Activated T-helper 17 cell treated with anti-CD3 and anti-CD28 coated beads, Interleukin-2, amount 50 U/mL, for 72 hours (primary cell): ENCODE data around the gene TENT5C. TPM values are rescaled to one million over a fixed set of nuclear protein-coding genes. Genes with fewer than 3 reads are reported as not detected.

Experiments
- ATAC-seq: fragments of 150-1000 bp; cut with Tn5 transposase; replicated peaks from 2 replicates; pipeline ENCODE4 v1.10.0; 2021; ENCODE audit warnings: mild to moderate bottlenecking, moderate library complexity
- H3K27ac Mint-ChIP-seq: one replicate; pipeline ENCODE4 v1.8.0; 2022; ENCODE audit warnings: mixed read lengths
- H3K27me3 Mint-ChIP-seq: one replicate; pipeline ENCODE4 v1.8.0; 2022; ENCODE audit warnings: mixed read lengths
- H3K36me3 Mint-ChIP-seq: one replicate; pipeline ENCODE4 v1.8.0; 2022; ENCODE audit warnings: low read depth, mild to moderate bottlenecking, mixed read lengths
- H3K4me1 Mint-ChIP-seq: one replicate; pipeline ENCODE4 v1.8.0; 2022; ENCODE audit warnings: mixed read lengths
- H3K4me3 Mint-ChIP-seq: one replicate; pipeline ENCODE4 v1.8.0; 2022; ENCODE audit warnings: mild to moderate bottlenecking, mixed read lengths
- H3K9me3 Mint-ChIP-seq: one replicate; pipeline ENCODE4 v1.8.0; 2022; ENCODE audit warnings: mixed read lengths
- total RNA-seq, 2 donors: library from RNA; stranded (reverse); gene quantifications; one replicate each; pipeline ENCODE4 v1.2.3, GENCODE V29; 2022

TENT5C gene
- total RNA-seq, 2 donors from 2014 or later, result 30.2 to 37.1 TPM

- Mint-ChIP-seq H3K36me3 (no peaks in the 10 kb centered on the region), H3K4me3 (no peak overlapping the region), H3K27ac (no peak overlapping the region), H3K4me1 (no peaks in the 10 kb centered on the region), H3K27me3 (peaks cover 3% of the 10 kb centered on the region), H3K9me3 (no peaks in the 10 kb centered on the region)
- no peak for ATAC-seq
Measured at GRCh38 chr1:117592155-117592554, 13.7 kb upstream of the TENT5C start.

GRCh38 chr1:117594261-117594990 lies 11.4 kb upstream of the TENT5C start:
- H3K9me3 Mint-ChIP-seq, result no peaks in the 10 kb centered on the region
- no peak for ATAC-seq
- no peak overlapping the region for H3K4me3 Mint-ChIP-seq
- no peaks in the 10 kb centered on the region for H3K4me1 Mint-ChIP-seq
- H3K27me3 Mint-ChIP-seq, result no peaks in the 10 kb centered on the region
- H3K27ac Mint-ChIP-seq, result no peak overlapping the region
- no peaks in the 10 kb centered on the region for H3K36me3 Mint-ChIP-seq

- Mint-ChIP-seq H3K9me3 (no peaks in the 10 kb centered on the region), H3K4me3 (no peak overlapping the region), H3K27ac (no peak overlapping the region), H3K27me3 (no peaks in the 10 kb centered on the region), H3K4me1 (no peaks in the 10 kb centered on the region), H3K36me3 (no peaks in the 10 kb centered on the region)
- no peak for ATAC-seq
Measured at GRCh38 chr1:117596023-117596720, 9.7 kb upstream of the TENT5C start.

GRCh38 chr1:117598489-117598888 lies 7.4 kb upstream of the TENT5C start:
- Mint-ChIP-seq H3K27me3 (no peaks in the 10 kb centered on the region), H3K9me3 (no peaks in the 10 kb centered on the region), H3K27ac (no peak overlapping the region), H3K4me1 (no peaks in the 10 kb centered on the region), H3K36me3 (no peaks in the 10 kb centered on the region), H3K4me3 (no peak overlapping the region)
- no peak for ATAC-seq

GRCh38 chr1:117599286-117600221 lies 6.3 kb upstream of the TENT5C start:
- Mint-ChIP-seq H3K36me3 (no peaks in the 10 kb centered on the region), H3K4me3 (no peak overlapping the region), H3K27ac (no peak overlapping the region), H3K4me1 (peaks cover 2% of the 10 kb centered on the region), H3K27me3 (no peaks in the 10 kb centered on the region), H3K9me3 (no peaks in the 10 kb centered on the region)
- no peak for ATAC-seq

GRCh38 chr1:117600325-117600943 lies 5.4 kb upstream of the TENT5C start:
- H3K27ac Mint-ChIP-seq, result no peak overlapping the region

GRCh38 chr1:117600966-117601365 lies 4.9 kb upstream of the TENT5C start:
- Mint-ChIP-seq H3K27ac (no peak overlapping the region), H3K4me1 (peaks cover 5% of the 10 kb centered on the region), H3K36me3 (peaks cover 6% of the 10 kb centered on the region), H3K4me3 (no peak overlapping the region), H3K27me3 (no peaks in the 10 kb centered on the region), H3K9me3 (no peaks in the 10 kb centered on the region)
- no peak for ATAC-seq

More at GRCh38 chr1:117600325-117600943, 5.4 kb upstream of the TENT5C start:
- no peak for ATAC-seq
- Mint-ChIP-seq H3K4me3 (no peak overlapping the region), H3K36me3 (peaks cover 3% of the 10 kb centered on the region), H3K9me3 (no peaks in the 10 kb centered on the region), H3K27me3 (no peaks in the 10 kb centered on the region), H3K4me1 (peaks cover 5% of the 10 kb centered on the region)

- no peak for ATAC-seq
- Mint-ChIP-seq H3K4me3 (no peak overlapping the region), H3K27ac (no peak overlapping the region), H3K36me3 (peaks cover 20% of the 10 kb centered on the region), H3K4me1 (peaks cover 12% of the 10 kb centered on the region), H3K27me3 (no peaks in the 10 kb centered on the region), H3K9me3 (no peaks in the 10 kb centered on the region)
Measured at GRCh38 chr1:117602862-117603261, 3.0 kb upstream of the TENT5C start.

- Mint-ChIP-seq H3K4me3 (peak overlapping the region; percentile 96), H3K4me1 (peaks cover 26% of the 10 kb centered on the region), H3K27ac (peak overlapping the region; percentile 98), H3K27me3 (no peaks in the 10 kb centered on the region), H3K36me3 (peaks cover 44% of the 10 kb centered on the region), H3K9me3 (no peaks in the 10 kb centered on the region)
- ATAC-seq, result peak; percentile 29
Measured at GRCh38 chr1:117605164-117605773, 579 bp upstream of the TENT5C start.

- Mint-ChIP-seq H3K9me3 (no peaks in the 10 kb centered on the region), H3K4me1 (peaks cover 28% of the 10 kb centered on the region), H3K27me3 (no peaks in the 10 kb centered on the region), H3K36me3 (peaks cover 55% of the 10 kb centered on the region), H3K27ac (peak overlapping the region; percentile 98), H3K4me3 (peak overlapping the region; percentile 96)
- ATAC-seq, result peak; percentile 34
Measured at GRCh38 chr1:117606649-117607430, 992 bp downstream of the TENT5C start.

GRCh38 chr1:117607471-117607870 lies 1.6 kb downstream of the TENT5C start:
- ATAC-seq, result peak; percentile 30
- H3K27me3 Mint-ChIP-seq, result no peaks in the 10 kb centered on the region
- H3K4me1 Mint-ChIP-seq, result peaks cover 33% of the 10 kb centered on the region
- no peaks in the 10 kb centered on the region for H3K9me3 Mint-ChIP-seq
- H3K27ac Mint-ChIP-seq, result peak overlapping the region; percentile 98
- peaks cover 56% of the 10 kb centered on the region for H3K36me3 Mint-ChIP-seq
- peak overlapping the region; percentile 96 for H3K4me3 Mint-ChIP-seq

- H3K4me3 Mint-ChIP-seq, result peak overlapping the region; percentile 96
- no peaks in the 10 kb centered on the region for H3K9me3 Mint-ChIP-seq
- no peak for ATAC-seq
- H3K4me1 Mint-ChIP-seq, result peaks cover 40% of the 10 kb centered on the region
- no peaks in the 10 kb centered on the region for H3K27me3 Mint-ChIP-seq
- peaks cover 63% of the 10 kb centered on the region for H3K36me3 Mint-ChIP-seq
- peak overlapping the region; percentile 98 for H3K27ac Mint-ChIP-seq
Measured at GRCh38 chr1:117608115-117608615, 2.3 kb downstream of the TENT5C start.

GRCh38 chr1:117608758-117609157 lies 2.9 kb downstream of the TENT5C start:
- peak overlapping the region; percentile 98 for H3K27ac Mint-ChIP-seq
- H3K4me1 Mint-ChIP-seq, result peaks cover 46% of the 10 kb centered on the region
- peaks cover 69% of the 10 kb centered on the region for H3K36me3 Mint-ChIP-seq
- no peaks in the 10 kb centered on the region for H3K9me3 Mint-ChIP-seq
- H3K4me3 Mint-ChIP-seq, result peak overlapping the region; percentile 96
- ATAC-seq, result no peak
- H3K27me3 Mint-ChIP-seq, result no peaks in the 10 kb centered on the region
